ENCODE measurements around the gene FXN.
A peak's percentile ranks its signal among the peaks of the same experiment; 100 is the strongest.

DNA sequence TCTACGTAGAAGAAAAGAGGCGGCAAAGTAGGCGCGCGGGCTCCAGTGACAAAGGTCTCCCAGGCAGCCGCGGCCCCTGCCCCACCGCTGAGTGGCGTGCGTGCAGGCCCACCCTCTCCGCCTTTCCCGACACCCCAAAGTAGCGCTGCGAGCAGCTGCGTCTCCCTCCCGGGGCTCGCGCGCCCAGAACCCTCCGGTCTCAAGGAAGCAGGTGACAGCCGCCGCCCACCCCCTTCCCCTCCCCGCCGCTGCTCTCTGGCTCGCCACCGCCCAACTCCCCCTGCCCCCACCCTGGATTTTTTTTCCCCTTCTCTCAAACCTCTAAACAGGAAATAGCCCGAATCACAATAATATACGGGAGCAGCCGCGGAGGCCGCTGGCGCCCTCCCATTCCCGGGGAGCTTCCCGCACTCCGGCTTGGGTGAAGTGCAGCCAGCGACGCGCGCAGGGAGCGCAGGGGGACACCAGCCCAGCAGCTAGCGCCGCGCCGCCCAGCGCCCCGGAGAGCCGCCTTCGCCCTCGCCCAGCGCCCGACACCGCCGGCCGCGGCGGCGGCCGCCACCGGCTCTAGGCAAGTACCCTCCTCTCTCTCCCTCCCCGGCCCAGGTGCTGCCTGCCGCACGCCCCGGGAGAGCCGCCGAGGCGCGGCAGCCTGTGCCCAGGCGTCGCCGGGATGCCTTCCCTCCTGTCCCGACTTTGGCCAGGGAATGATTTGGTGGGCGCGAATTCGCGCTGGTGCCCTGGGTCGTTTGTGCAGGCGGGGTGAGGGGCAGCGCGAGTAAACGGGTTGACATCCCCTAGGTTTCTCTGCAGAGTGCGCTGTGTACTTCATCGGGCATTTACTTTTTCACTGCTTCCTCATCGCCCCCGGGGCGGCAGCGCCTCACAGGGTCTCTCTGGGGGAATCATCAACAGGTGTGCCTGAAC, 85.9 kb downstream of the FXN start:
- TF ChIP-seq CTCF (conservative IDR thresholded peaks at IDR 0.05; ENCODE audit: low read length) (peak; percentile 47), EZH2phosphoT487 (IDR thresholded peaks at IDR 0.05; ENCODE audit: borderline replicate concordance) (no peak)

Data from Loucy (cell line).